Stimulated activated effector memory CD8-positive, alpha-beta T cell treated with anti-CD3 and anti-CD28 coated beads, Interleukin-12 subunit alpha, Interleukin-12 subunit beta, amount 100 ng/mL, for 72 hours (primary cell): ENCODE results near the gene TCERG1L.

Experiments used
- ATAC-seq: fragments of 150-1000 bp; cut with Tn5 transposase; 2 replicates; pipeline ENCODE4 v1.10.0; 2021
- DNase-seq, 2 donors: peaks; one replicate each; pipeline ENCODE4 v3.0.0; 2021 to 2022; ENCODE audit warnings: low spot score in 2 of 2
- H3K27ac Mint-ChIP-seq: one replicate; pipeline ENCODE4 v1.8.0; 2022; ENCODE audit warnings: mild to moderate bottlenecking, mixed read lengths
- H3K36me3 Mint-ChIP-seq: one replicate; pipeline ENCODE4 v1.8.0; 2022; ENCODE audit warnings: mild to moderate bottlenecking, mixed read lengths
- H3K4me1 Mint-ChIP-seq: one replicate; pipeline ENCODE4 v1.8.0; 2022; ENCODE audit warnings: mixed read lengths
- H3K4me3 Mint-ChIP-seq: one replicate; pipeline ENCODE4 v1.8.0; 2022; ENCODE audit warnings: mild to moderate bottlenecking, mixed read lengths
- H3K9me3 Mint-ChIP-seq: one replicate; pipeline ENCODE4 v1.8.0; 2022; ENCODE audit warnings: mixed read lengths

TCERG1L gene

GRCh38 chr10:131219955-131220489, 91.5 kb downstream of the TCERG1L start:
- ATAC-seq (no peak), DNase-seq (no peak)
- H3K9me3 Mint-ChIP-seq, result no peaks in the 10 kb centered on the region
- no peak overlapping the region for H3K27ac Mint-ChIP-seq
- H3K4me1 Mint-ChIP-seq, result no peaks in the 10 kb centered on the region
- no peak overlapping the region for H3K4me3 Mint-ChIP-seq
- peaks cover 5% of the 10 kb centered on the region for H3K36me3 Mint-ChIP-seq

GRCh38 chr10:131219584-131219886, 92.0 kb downstream of the TCERG1L start:
- DNase-seq (no peak), ATAC-seq (no peak)
- Mint-ChIP-seq H3K36me3 (peaks cover 5% of the 10 kb centered on the region), H3K4me3 (no peak overlapping the region), H3K9me3 (no peaks in the 10 kb centered on the region), H3K4me1 (no peaks in the 10 kb centered on the region), H3K27ac (no peak overlapping the region)

- DNase-seq (no peak), ATAC-seq (no peak)
- Mint-ChIP-seq H3K4me1 (no peaks in the 10 kb centered on the region), H3K9me3 (no peaks in the 10 kb centered on the region), H3K4me3 (no peak overlapping the region), H3K36me3 (peaks cover 5% of the 10 kb centered on the region), H3K27ac (no peak overlapping the region)
Measured at GRCh38 chr10:131218811-131219583, 92.5 kb downstream of the TCERG1L start.

GRCh38 chr10:131216681-131217230, 94.8 kb downstream of the TCERG1L start:
- Mint-ChIP-seq H3K4me1 (no peaks in the 10 kb centered on the region), H3K4me3 (no peak overlapping the region), H3K36me3 (peaks cover 5% of the 10 kb centered on the region), H3K9me3 (no peaks in the 10 kb centered on the region), H3K27ac (no peak overlapping the region)
- DNase-seq (no peak), ATAC-seq (no peak)

GRCh38 chr10:131215776-131216175, 95.7 kb downstream of the TCERG1L start:
- ATAC-seq (no peak), DNase-seq (no peak)
- Mint-ChIP-seq H3K36me3 (peaks cover 5% of the 10 kb centered on the region), H3K4me1 (no peaks in the 10 kb centered on the region), H3K27ac (no peak overlapping the region), H3K4me3 (no peak overlapping the region), H3K9me3 (no peaks in the 10 kb centered on the region)

- DNase-seq (no peak), ATAC-seq (no peak)
- peaks cover 5% of the 10 kb centered on the region for H3K36me3 Mint-ChIP-seq
- no peak overlapping the region for H3K4me3 Mint-ChIP-seq
- H3K27ac Mint-ChIP-seq, result no peak overlapping the region
- H3K4me1 Mint-ChIP-seq, result no peaks in the 10 kb centered on the region
- no peaks in the 10 kb centered on the region for H3K9me3 Mint-ChIP-seq
Measured at GRCh38 chr10:131214521-131215244, 96.8 kb downstream of the TCERG1L start.

- H3K9me3 Mint-ChIP-seq, result no peaks in the 10 kb centered on the region
- H3K4me3 Mint-ChIP-seq, result no peak overlapping the region
- DNase-seq (no peak), ATAC-seq (no peak)
- H3K4me1 Mint-ChIP-seq, result no peaks in the 10 kb centered on the region
- no peak overlapping the region for H3K27ac Mint-ChIP-seq
- peaks cover 4% of the 10 kb centered on the region for H3K36me3 Mint-ChIP-seq
Measured at GRCh38 chr10:131213741-131214505, 97.6 kb downstream of the TCERG1L start.

GRCh38 chr10:131212763-131213325, 98.7 kb downstream of the TCERG1L start:
- Mint-ChIP-seq H3K36me3 (no peaks in the 10 kb centered on the region), H3K4me3 (no peak overlapping the region), H3K9me3 (no peaks in the 10 kb centered on the region), H3K4me1 (no peaks in the 10 kb centered on the region), H3K27ac (no peak overlapping the region)
- DNase-seq (no peak), ATAC-seq (no peak)

GRCh38 chr10:131211965-131212619, 99.4 kb downstream of the TCERG1L start:
- Mint-ChIP-seq H3K27ac (no peak overlapping the region), H3K4me1 (no peaks in the 10 kb centered on the region), H3K4me3 (no peak overlapping the region), H3K9me3 (no peaks in the 10 kb centered on the region), H3K36me3 (no peaks in the 10 kb centered on the region)
- no peak for DNase-seq
- ATAC-seq, result no peak

- Mint-ChIP-seq H3K9me3 (no peaks in the 10 kb centered on the region), H3K4me1 (no peaks in the 10 kb centered on the region), H3K27ac (no peak overlapping the region), H3K4me3 (no peak overlapping the region), H3K36me3 (no peaks in the 10 kb centered on the region)
- ATAC-seq, result no peak
- no peak for DNase-seq
Measured at GRCh38 chr10:131211559-131211958, 100.0 kb downstream of the TCERG1L start.

- no peak overlapping the region for H3K4me3 Mint-ChIP-seq
- no peaks in the 10 kb centered on the region for H3K36me3 Mint-ChIP-seq
- ATAC-seq (no peak), DNase-seq (no peak)
- no peaks in the 10 kb centered on the region for H3K9me3 Mint-ChIP-seq
- no peaks in the 10 kb centered on the region for H3K4me1 Mint-ChIP-seq
- H3K27ac Mint-ChIP-seq, result no peak overlapping the region
Measured at GRCh38 chr10:131211146-131211545, 100.4 kb downstream of the TCERG1L start.

- Mint-ChIP-seq H3K36me3 (no peaks in the 10 kb centered on the region), H3K4me1 (no peaks in the 10 kb centered on the region), H3K9me3 (no peaks in the 10 kb centered on the region), H3K4me3 (no peak overlapping the region), H3K27ac (no peak overlapping the region)
- ATAC-seq (no peak), DNase-seq (no peak)
Measured at GRCh38 chr10:131210181-131210580, 101.3 kb downstream of the TCERG1L start.

- DNase-seq, result no peak
- H3K27ac Mint-ChIP-seq, result no peak overlapping the region
- ATAC-seq, result no peak
- H3K4me3 Mint-ChIP-seq, result no peak overlapping the region
- no peaks in the 10 kb centered on the region for H3K4me1 Mint-ChIP-seq
- H3K9me3 Mint-ChIP-seq, result no peaks in the 10 kb centered on the region
- H3K36me3 Mint-ChIP-seq, result no peaks in the 10 kb centered on the region
Measured at GRCh38 chr10:131207584-131208532, 103.7 kb downstream of the TCERG1L start.

- no peaks in the 10 kb centered on the region for H3K4me1 Mint-ChIP-seq
- no peaks in the 10 kb centered on the region for H3K9me3 Mint-ChIP-seq
Measured at GRCh38 chr10:131207176-131207575, 104.3 kb downstream of the TCERG1L start.

More at GRCh38 chr10:131207176-131207575, 104.3 kb downstream of the TCERG1L start:
- ATAC-seq (no peak), DNase-seq (no peak)
- H3K36me3 Mint-ChIP-seq, result no peaks in the 10 kb centered on the region
- H3K4me3 Mint-ChIP-seq, result no peak overlapping the region
- no peak overlapping the region for H3K27ac Mint-ChIP-seq
